Measurements from ENCODE around the gene DLK1.

DNA sequence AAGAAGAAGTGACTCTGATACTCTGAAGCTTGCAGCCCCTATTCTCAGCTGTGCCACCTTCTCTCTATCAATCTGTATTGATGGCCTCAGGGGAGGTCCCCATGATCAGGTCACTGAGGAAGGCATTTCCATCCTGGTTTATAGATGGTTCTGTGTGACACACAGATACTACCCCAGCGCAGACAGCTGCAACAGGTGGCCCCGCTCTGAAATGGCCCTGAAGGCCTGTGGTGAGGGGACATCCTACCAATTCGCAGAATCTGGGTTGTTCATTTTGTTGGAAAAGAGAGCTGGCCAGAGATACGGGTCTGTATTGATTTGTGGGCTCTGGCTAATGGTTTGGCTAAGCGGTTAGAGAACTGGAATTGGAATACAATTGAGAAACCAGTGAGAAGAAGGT is 21.7 kb downstream of the DLK1 start:
- TF ChIP-seq, protein P1, sequence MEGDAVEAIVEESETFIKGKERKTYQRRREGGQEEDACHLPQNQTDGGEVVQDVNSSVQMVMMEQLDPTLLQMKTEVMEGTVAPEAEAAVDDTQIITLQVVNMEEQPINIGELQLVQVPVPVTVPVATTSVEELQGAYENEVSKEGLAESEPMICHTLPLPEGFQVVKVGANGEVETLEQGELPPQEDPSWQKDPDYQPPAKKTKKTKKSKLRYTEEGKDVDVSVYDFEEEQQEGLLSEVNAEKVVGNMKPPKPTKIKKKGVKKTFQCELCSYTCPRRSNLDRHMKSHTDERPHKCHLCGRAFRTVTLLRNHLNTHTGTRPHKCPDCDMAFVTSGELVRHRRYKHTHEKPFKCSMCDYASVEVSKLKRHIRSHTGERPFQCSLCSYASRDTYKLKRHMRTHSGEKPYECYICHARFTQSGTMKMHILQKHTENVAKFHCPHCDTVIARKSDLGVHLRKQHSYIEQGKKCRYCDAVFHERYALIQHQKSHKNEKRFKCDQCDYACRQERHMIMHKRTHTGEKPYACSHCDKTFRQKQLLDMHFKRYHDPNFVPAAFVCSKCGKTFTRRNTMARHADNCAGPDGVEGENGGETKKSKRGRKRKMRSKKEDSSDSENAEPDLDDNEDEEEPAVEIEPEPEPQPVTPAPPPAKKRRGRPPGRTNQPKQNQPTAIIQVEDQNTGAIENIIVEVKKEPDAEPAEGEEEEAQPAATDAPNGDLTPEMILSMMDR (conservative IDR thresholded peaks at IDR 0.05; ENCODE audit: low read depth, low read length): no peak
- TF ChIP-seq RCOR1 (IDR thresholded peaks at IDR 0.05; ENCODE audit: insufficient replicate concordance, low read length) (no peak), POLR2A (IDR thresholded peaks at IDR 0.05; ENCODE audit: low read depth, low read length) (no peak), CEBPB (IDR thresholded peaks at IDR 0.05; ENCODE audit: low read depth, low read length) (no peak), MXI1 (IDR thresholded peaks at IDR 0.05; ENCODE audit: borderline replicate concordance, low read depth, low read length) (no peak), MAFK (IDR thresholded peaks at IDR 0.05; ENCODE audit: low read depth, low read length) (no peak), BHLHE40 (IDR thresholded peaks at IDR 0.05; ENCODE audit: low read depth, low read length) (no peak)
- TF ChIP-seq, protein P2, sequence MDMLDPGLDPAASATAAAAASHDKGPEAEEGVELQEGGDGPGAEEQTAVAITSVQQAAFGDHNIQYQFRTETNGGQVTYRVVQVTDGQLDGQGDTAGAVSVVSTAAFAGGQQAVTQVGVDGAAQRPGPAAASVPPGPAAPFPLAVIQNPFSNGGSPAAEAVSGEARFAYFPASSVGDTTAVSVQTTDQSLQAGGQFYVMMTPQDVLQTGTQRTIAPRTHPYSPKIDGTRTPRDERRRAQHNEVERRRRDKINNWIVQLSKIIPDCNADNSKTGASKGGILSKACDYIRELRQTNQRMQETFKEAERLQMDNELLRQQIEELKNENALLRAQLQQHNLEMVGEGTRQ (IDR thresholded peaks at IDR 0.05; ENCODE audit: low read depth, low read length): no peak
- TF ChIP-seq, protein P3, sequence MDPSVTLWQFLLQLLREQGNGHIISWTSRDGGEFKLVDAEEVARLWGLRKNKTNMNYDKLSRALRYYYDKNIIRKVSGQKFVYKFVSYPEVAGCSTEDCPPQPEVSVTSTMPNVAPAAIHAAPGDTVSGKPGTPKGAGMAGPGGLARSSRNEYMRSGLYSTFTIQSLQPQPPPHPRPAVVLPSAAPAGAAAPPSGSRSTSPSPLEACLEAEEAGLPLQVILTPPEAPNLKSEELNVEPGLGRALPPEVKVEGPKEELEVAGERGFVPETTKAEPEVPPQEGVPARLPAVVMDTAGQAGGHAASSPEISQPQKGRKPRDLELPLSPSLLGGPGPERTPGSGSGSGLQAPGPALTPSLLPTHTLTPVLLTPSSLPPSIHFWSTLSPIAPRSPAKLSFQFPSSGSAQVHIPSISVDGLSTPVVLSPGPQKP (IDR thresholded peaks at IDR 0.05; ENCODE audit: borderline replicate concordance, low read depth, low read length): no peak
